ENCODE data around the gene ITGA6.

The ITGA6 gene

GRCh38 chr2:172516299-172516698, 88.9 kb downstream of the ITGA6 start:
- WGBS, 2 donors (ENCODE audit: extremely low coverage in 2 of 2, insufficient read length in 2 of 2, insufficient replicate concordance in 1 of 2) = no CpG with 5 or more reads among the region's 1 CpG
- Histone ChIP-seq H2BK15ac (ENCODE audit: low read length) (no peak overlapping the region), H3K23ac (ENCODE audit: low read depth, low read length, poor library complexity) (no peak overlapping the region), H2BK5ac (ENCODE audit: low read length) (no peak overlapping the region), H3K79me1 (ENCODE audit: low read depth, low read length) (no peaks in the 10 kb centered on the region), H3K9ac (ENCODE audit: low read depth, low read length, poor library complexity) (no peak overlapping the region), H3K27me3 (ENCODE audit: control insufficient read depth in 3 of 3, insufficient read depth in 3 of 3, low read depth in 1 of 3, low read length in 3 of 3) (no peaks in the 10 kb centered on the region), H4K8ac (ENCODE audit: low read depth, low read length) (no peak overlapping the region), H2AK5ac (ENCODE audit: low read depth, low read length) (no peak overlapping the region), H3K36me3 (replicated peaks in 1 of 2; ENCODE audit: control insufficient read depth in 2 of 2, insufficient read depth in 2 of 2, low read length in 2 of 2) (no peaks in the 10 kb centered on the region), H3K9me3 (replicated peaks in 1 of 2; ENCODE audit: control insufficient read depth in 2 of 2, insufficient read depth in 1 of 2, low read depth in 1 of 2, low read length in 2 of 2) (peaks cover 12 to 17% of the 10 kb centered on the region in 2 donors), H2AFZ (ENCODE audit: low read length) (no peak overlapping the region), H2BK120ac (ENCODE audit: low read depth, low read length) (no peak overlapping the region), H3K4me3 (ENCODE audit: low read length in 2 of 2) (no peak overlapping the region), H3K4ac (ENCODE audit: low read length) (no peak overlapping the region), H3K27ac (replicated peaks; ENCODE audit: low read length) (no peak overlapping the region), H3K18ac (ENCODE audit: low read length) (no peak overlapping the region), H3K4me2 (ENCODE audit: insufficient read depth, low read length, poor library complexity, severe bottlenecking) (no peak overlapping the region), H3K4me1 (ENCODE audit: control insufficient read depth in 2 of 2, insufficient read depth in 1 of 2, low read depth in 1 of 2, low read length in 2 of 2) (no peaks in the 10 kb centered on the region), H2BK12ac (ENCODE audit: low read length) (no peak overlapping the region), H4K91ac (ENCODE audit: low read depth, low read length, poor library complexity) (no peak overlapping the region), H3K14ac (ENCODE audit: low read length) (no peak overlapping the region)
- DNase-seq (ENCODE audit: low spot score) = no peak

- no peak for DNase-seq (ENCODE audit: low spot score)
- H4K8ac ChIP-seq (ENCODE audit: low read depth, low read length) = no peak overlapping the region
- H3K23ac ChIP-seq (ENCODE audit: low read depth, low read length, poor library complexity) = no peak overlapping the region
- no peak overlapping the region for H3K4me3 ChIP-seq (ENCODE audit: low read length in 2 of 2)
- no peak overlapping the region for H2BK12ac ChIP-seq (ENCODE audit: low read length)
- no peaks in the 10 kb centered on the region for H3K79me1 ChIP-seq (ENCODE audit: low read depth, low read length)
- H4K91ac ChIP-seq (ENCODE audit: low read depth, low read length, poor library complexity) = no peak overlapping the region
- H3K27ac ChIP-seq (replicated peaks; ENCODE audit: low read length) = no peak overlapping the region
- no peaks in the 10 kb centered on the region for H3K27me3 ChIP-seq (ENCODE audit: control insufficient read depth in 3 of 3, insufficient read depth in 3 of 3, low read depth in 1 of 3, low read length in 3 of 3)
- H2BK5ac ChIP-seq (ENCODE audit: low read length) = no peak overlapping the region
- H3K36me3 ChIP-seq (replicated peaks in 1 of 2; ENCODE audit: control insufficient read depth in 2 of 2, insufficient read depth in 2 of 2, low read length in 2 of 2) = no peaks in the 10 kb centered on the region
- H3K14ac ChIP-seq (ENCODE audit: low read length) = no peak overlapping the region
- no peak overlapping the region for H2AFZ ChIP-seq (ENCODE audit: low read length)
- H3K4me1 ChIP-seq (ENCODE audit: control insufficient read depth in 2 of 2, insufficient read depth in 1 of 2, low read depth in 1 of 2, low read length in 2 of 2) = no peaks in the 10 kb centered on the region
- H2AK5ac ChIP-seq (ENCODE audit: low read depth, low read length) = no peak overlapping the region
- H3K9ac ChIP-seq (ENCODE audit: low read depth, low read length, poor library complexity) = no peak overlapping the region
- H2BK120ac ChIP-seq (ENCODE audit: low read depth, low read length) = no peak overlapping the region
- H2BK15ac ChIP-seq (ENCODE audit: low read length) = no peak overlapping the region
- H3K4me2 ChIP-seq (ENCODE audit: insufficient read depth, low read length, poor library complexity, severe bottlenecking) = no peak overlapping the region
- no peak overlapping the region for H3K4ac ChIP-seq (ENCODE audit: low read length)
- peaks cover 5 to 9% of the 10 kb centered on the region in 2 donors for H3K9me3 ChIP-seq (replicated peaks in 1 of 2; ENCODE audit: control insufficient read depth in 2 of 2, insufficient read depth in 1 of 2, low read depth in 1 of 2, low read length in 2 of 2)
- no peak overlapping the region for H3K18ac ChIP-seq (ENCODE audit: low read length)
These were observed 91.6 kb downstream of the ITGA6 start for GRCh38 chr2:172518995-172519394.

- no peak overlapping the region for H2AFZ ChIP-seq (ENCODE audit: low read length)
- H3K4me3 ChIP-seq (ENCODE audit: low read length in 2 of 2) = no peak overlapping the region
These were observed 98.2 kb downstream of the ITGA6 start for GRCh38 chr2:172525601-172526000.

GRCh38 chr2:172531309-172531708, 103.9 kb downstream of the ITGA6 start:
- no CpG with 5 or more reads among the region's 2 CpGs for WGBS, 2 donors (ENCODE audit: extremely low coverage in 2 of 2, insufficient read length in 2 of 2, insufficient replicate concordance in 1 of 2)
- H3K27ac ChIP-seq (replicated peaks; ENCODE audit: low read length) = no peak overlapping the region

More at GRCh38 chr2:172525601-172526000, 98.2 kb downstream of the ITGA6 start:
- H3K4me2 ChIP-seq (ENCODE audit: insufficient read depth, low read length, poor library complexity, severe bottlenecking) = no peak overlapping the region
- no peaks in the 10 kb centered on the region for H3K4me1 ChIP-seq (ENCODE audit: control insufficient read depth in 2 of 2, insufficient read depth in 1 of 2, low read depth in 1 of 2, low read length in 2 of 2)
- no peaks in the 10 kb centered on the region for H3K36me3 ChIP-seq (replicated peaks in 1 of 2; ENCODE audit: control insufficient read depth in 2 of 2, insufficient read depth in 2 of 2, low read length in 2 of 2)
- DNase-seq (ENCODE audit: low spot score) = no peak
- H3K18ac ChIP-seq (ENCODE audit: low read length) = no peak overlapping the region
- H2BK12ac ChIP-seq (ENCODE audit: low read length) = no peak overlapping the region
- no peaks in the 10 kb centered on the region for H3K79me1 ChIP-seq (ENCODE audit: low read depth, low read length)
- no peak overlapping the region for H2BK15ac ChIP-seq (ENCODE audit: low read length)
- H3K23ac ChIP-seq (ENCODE audit: low read depth, low read length, poor library complexity) = no peak overlapping the region
- no peaks in the 10 kb centered on the region for H3K27me3 ChIP-seq (ENCODE audit: control insufficient read depth in 3 of 3, insufficient read depth in 3 of 3, low read depth in 1 of 3, low read length in 3 of 3)
- H4K91ac ChIP-seq (ENCODE audit: low read depth, low read length, poor library complexity) = no peak overlapping the region
- H3K4ac ChIP-seq (ENCODE audit: low read length) = no peak overlapping the region
- no peak overlapping the region for H3K27ac ChIP-seq (replicated peaks; ENCODE audit: low read length)
- H3K9me3 ChIP-seq (replicated peaks in 1 of 2; ENCODE audit: control insufficient read depth in 2 of 2, insufficient read depth in 1 of 2, low read depth in 1 of 2, low read length in 2 of 2) = peaks cover 5% of the 10 kb centered on the region in 2 donors
- no peak overlapping the region for H4K8ac ChIP-seq (ENCODE audit: low read depth, low read length)
- H2BK5ac ChIP-seq (ENCODE audit: low read length) = no peak overlapping the region
- no peak overlapping the region for H2BK120ac ChIP-seq (ENCODE audit: low read depth, low read length)
- no peak overlapping the region for H3K9ac ChIP-seq (ENCODE audit: low read depth, low read length, poor library complexity)
- WGBS, 2 donors (ENCODE audit: extremely low coverage in 2 of 2, insufficient read length in 2 of 2, insufficient replicate concordance in 1 of 2) = no CpG with 5 or more reads among the region's 4 CpGs
- H3K14ac ChIP-seq (ENCODE audit: low read length) = no peak overlapping the region
- no peak overlapping the region for H2AK5ac ChIP-seq (ENCODE audit: low read depth, low read length)

More at GRCh38 chr2:172531309-172531708, 103.9 kb downstream of the ITGA6 start:
- no peak overlapping the region for H2BK15ac ChIP-seq (ENCODE audit: low read length)
- no peak overlapping the region for H3K4me2 ChIP-seq (ENCODE audit: insufficient read depth, low read length, poor library complexity, severe bottlenecking)
- no peaks in the 10 kb centered on the region for H3K79me1 ChIP-seq (ENCODE audit: low read depth, low read length)
- H3K14ac ChIP-seq (ENCODE audit: low read length) = no peak overlapping the region
- no peak overlapping the region for H2AFZ ChIP-seq (ENCODE audit: low read length)
- H3K18ac ChIP-seq (ENCODE audit: low read length) = no peak overlapping the region
- no peak overlapping the region for H3K9ac ChIP-seq (ENCODE audit: low read depth, low read length, poor library complexity)
- H2AK5ac ChIP-seq (ENCODE audit: low read depth, low read length) = no peak overlapping the region
- no peaks in the 10 kb centered on the region for H3K36me3 ChIP-seq (replicated peaks in 1 of 2; ENCODE audit: control insufficient read depth in 2 of 2, insufficient read depth in 2 of 2, low read length in 2 of 2)
- no peak overlapping the region for H3K23ac ChIP-seq (ENCODE audit: low read depth, low read length, poor library complexity)
- no peak overlapping the region for H2BK12ac ChIP-seq (ENCODE audit: low read length)
- H3K9me3 ChIP-seq (replicated peaks in 1 of 2; ENCODE audit: control insufficient read depth in 2 of 2, insufficient read depth in 1 of 2, low read depth in 1 of 2, low read length in 2 of 2) = peaks cover 0 to under 1% of the 10 kb centered on the region in 2 donors
- H2BK120ac ChIP-seq (ENCODE audit: low read depth, low read length) = no peak overlapping the region
- no peak overlapping the region for H3K4me3 ChIP-seq (ENCODE audit: low read length in 2 of 2)
- no peak overlapping the region for H4K91ac ChIP-seq (ENCODE audit: low read depth, low read length, poor library complexity)
- no peak overlapping the region for H4K8ac ChIP-seq (ENCODE audit: low read depth, low read length)
- H3K4me1 ChIP-seq (ENCODE audit: control insufficient read depth in 2 of 2, insufficient read depth in 1 of 2, low read depth in 1 of 2, low read length in 2 of 2) = peaks cover 0 to 3% of the 10 kb centered on the region in 2 donors
- H2BK5ac ChIP-seq (ENCODE audit: low read length) = no peak overlapping the region
- no peak for DNase-seq (ENCODE audit: low spot score)
- no peaks in the 10 kb centered on the region for H3K27me3 ChIP-seq (ENCODE audit: control insufficient read depth in 3 of 3, insufficient read depth in 3 of 3, low read depth in 1 of 3, low read length in 3 of 3)
- H3K4ac ChIP-seq (ENCODE audit: low read length) = no peak overlapping the region

All from neuronal stem cell (in vitro differentiated cells).